ENCODE measurements around the gene WHAMM. TPM values are rescaled to one million over a fixed set of nuclear protein-coding genes. Genes with fewer than 3 reads are reported as not detected.

WHAMM gene
- total and polyA plus RNA-seq, 4 donors, result 2.0 to 11.8 (median 7.8) TPM

- Histone ChIP-seq H3K4me3 (ENCODE audit: low read length in 2 of 2) (no peak overlapping the region), H3K36me3 (ENCODE audit: control insufficient read depth in 1 of 2, insufficient read depth in 2 of 2, low read length in 1 of 2) (peaks cover 0 to 3% of the 10 kb centered on the region in 2 donors), H3K9me3 (ENCODE audit: control insufficient read depth, low read length) (peaks cover 1% of the 10 kb centered on the region), H3K27me3 (ENCODE audit: control insufficient read depth in 1 of 2, insufficient read depth in 2 of 2, low read length in 1 of 2) (no peaks in the 10 kb centered on the region), H3K27ac (ENCODE audit: low read depth in 1 of 2, low read length in 2 of 2) (no peak overlapping the region), H3K4me1 (ENCODE audit: control insufficient read depth in 1 of 2, insufficient read depth in 2 of 2, low read length in 2 of 2) (no peaks in the 10 kb centered on the region)
- ATAC-seq (ENCODE audit: low FRiP score), result no peak
- intact Hi-C loops (cut with DNase I), result no loop called here
- WGBS, 2 donors, result 97% methylated on average over 4 of the region's 4 CpGs
- no peak for DNase-seq
These were observed 30.7 kb downstream of the WHAMM start for GRCh38 chr15:82840166-82840565.

GRCh38 chr15:82843566-82843965 lies 34.1 kb downstream of the WHAMM start:
- intact Hi-C loops (cut with DNase I), result no loop called here
- H3K36me3 ChIP-seq (ENCODE audit: control insufficient read depth in 1 of 2, insufficient read depth in 2 of 2, low read length in 1 of 2), result no peaks in the 10 kb centered on the region
- H3K4me3 ChIP-seq (ENCODE audit: low read length in 2 of 2), result no peak overlapping the region
- no peaks in the 10 kb centered on the region for H3K4me1 ChIP-seq (ENCODE audit: control insufficient read depth in 1 of 2, insufficient read depth in 2 of 2, low read length in 2 of 2)
- DNase-seq (no peak), ATAC-seq (ENCODE audit: low FRiP score) (no peak)
- no peak overlapping the region for H3K27ac ChIP-seq (ENCODE audit: low read depth in 1 of 2, low read length in 2 of 2)
- 90 to 91% methylated on average over 3 of the region's 3 CpGs for WGBS, 2 donors
- H3K9me3 ChIP-seq (ENCODE audit: control insufficient read depth, low read length), result no peaks in the 10 kb centered on the region
- H3K27me3 ChIP-seq (ENCODE audit: control insufficient read depth in 1 of 2, insufficient read depth in 2 of 2, low read length in 1 of 2), result no peaks in the 10 kb centered on the region

- H3K27ac ChIP-seq (ENCODE audit: low read depth in 1 of 2, low read length in 2 of 2), result no peak overlapping the region
- ATAC-seq (ENCODE audit: low FRiP score) (no peak), DNase-seq (no peak)
- no peaks in the 10 kb centered on the region for H3K27me3 ChIP-seq (ENCODE audit: control insufficient read depth in 1 of 2, insufficient read depth in 2 of 2, low read length in 1 of 2)
- no peaks in the 10 kb centered on the region for H3K36me3 ChIP-seq (ENCODE audit: control insufficient read depth in 1 of 2, insufficient read depth in 2 of 2, low read length in 1 of 2)
- H3K4me3 ChIP-seq (ENCODE audit: low read length in 2 of 2), result no peak overlapping the region
- H3K4me1 ChIP-seq (ENCODE audit: control insufficient read depth in 1 of 2, insufficient read depth in 2 of 2, low read length in 2 of 2), result no peaks in the 10 kb centered on the region
- intact Hi-C loops (cut with DNase I), result no loop called here
- WGBS, 2 donors, result 65 to 76% methylated on average over 7 of the region's 7 CpGs
- no peaks in the 10 kb centered on the region for H3K9me3 ChIP-seq (ENCODE audit: control insufficient read depth, low read length)
These were observed 36.3 kb downstream of the WHAMM start for GRCh38 chr15:82845686-82846085.

GRCh38 chr15:82846621-82847020 lies 37.2 kb downstream of the WHAMM start:
- no peak overlapping the region for H3K27ac ChIP-seq (ENCODE audit: low read depth in 1 of 2, low read length in 2 of 2)
- no peaks in the 10 kb centered on the region for H3K4me1 ChIP-seq (ENCODE audit: control insufficient read depth in 1 of 2, insufficient read depth in 2 of 2, low read length in 2 of 2)
- WGBS, 2 donors, result 82 to 88% methylated on average over 4 of the region's 4 CpGs
- no peaks in the 10 kb centered on the region for H3K36me3 ChIP-seq (ENCODE audit: control insufficient read depth in 1 of 2, insufficient read depth in 2 of 2, low read length in 1 of 2)
- no peak for ATAC-seq (ENCODE audit: low FRiP score)
- DNase-seq, result no peak
- no peaks in the 10 kb centered on the region for H3K9me3 ChIP-seq (ENCODE audit: control insufficient read depth, low read length)
- no peak overlapping the region for H3K4me3 ChIP-seq (ENCODE audit: low read length in 2 of 2)
- intact Hi-C loops (cut with DNase I), result no loop called here
- H3K27me3 ChIP-seq (ENCODE audit: control insufficient read depth in 1 of 2, insufficient read depth in 2 of 2, low read length in 1 of 2), result no peaks in the 10 kb centered on the region

- H3K9me3 ChIP-seq (ENCODE audit: control insufficient read depth, low read length), result no peaks in the 10 kb centered on the region
- H3K27ac ChIP-seq (ENCODE audit: low read depth in 1 of 2, low read length in 2 of 2), result no peak overlapping the region
- DNase-seq (no peak), ATAC-seq (ENCODE audit: low FRiP score) (no peak)
- 65% methylated on average over 8 of the region's 8 CpGs for WGBS, 2 donors
- intact Hi-C loops (cut with DNase I), result no loop called here
- no peaks in the 10 kb centered on the region for H3K4me1 ChIP-seq (ENCODE audit: control insufficient read depth in 1 of 2, insufficient read depth in 2 of 2, low read length in 2 of 2)
- no peak overlapping the region for H3K4me3 ChIP-seq (ENCODE audit: low read length in 2 of 2)
- no peaks in the 10 kb centered on the region for H3K36me3 ChIP-seq (ENCODE audit: control insufficient read depth in 1 of 2, insufficient read depth in 2 of 2, low read length in 1 of 2)
- no peaks in the 10 kb centered on the region for H3K27me3 ChIP-seq (ENCODE audit: control insufficient read depth in 1 of 2, insufficient read depth in 2 of 2, low read length in 1 of 2)
These were observed 38.3 kb downstream of the WHAMM start for GRCh38 chr15:82847703-82848102.

- Histone ChIP-seq H3K27ac (ENCODE audit: low read depth in 1 of 2, low read length in 2 of 2) (no peak overlapping the region), H3K36me3 (ENCODE audit: control insufficient read depth in 1 of 2, insufficient read depth in 2 of 2, low read length in 1 of 2) (no peaks in the 10 kb centered on the region), H3K4me3 (ENCODE audit: low read length in 2 of 2) (no peak overlapping the region), H3K9me3 (ENCODE audit: control insufficient read depth, low read length) (no peaks in the 10 kb centered on the region), H3K27me3 (ENCODE audit: control insufficient read depth in 1 of 2, insufficient read depth in 2 of 2, low read length in 1 of 2) (no peaks in the 10 kb centered on the region), H3K4me1 (ENCODE audit: control insufficient read depth in 1 of 2, insufficient read depth in 2 of 2, low read length in 2 of 2) (no peaks in the 10 kb centered on the region)
- 73 to 74% methylated on average over 9 of the region's 9 CpGs for WGBS, 2 donors
- intact Hi-C loops (cut with DNase I), result no loop called here
- DNase-seq (no peak), ATAC-seq (ENCODE audit: low FRiP score) (no peak)
These were observed 39.0 kb downstream of the WHAMM start for GRCh38 chr15:82848241-82848993.

- H3K4me3 ChIP-seq (ENCODE audit: low read length in 2 of 2), result no peak overlapping the region
- intact Hi-C loops (cut with DNase I), result loop anchor here in 1 of 2 donors (5.0 kb wide), 1 partner anchor 152 kb away; no protein-coding TSS in a partner anchor
- no peaks in the 10 kb centered on the region for H3K36me3 ChIP-seq (ENCODE audit: control insufficient read depth in 1 of 2, insufficient read depth in 2 of 2, low read length in 1 of 2)
- no peaks in the 10 kb centered on the region for H3K4me1 ChIP-seq (ENCODE audit: control insufficient read depth in 1 of 2, insufficient read depth in 2 of 2, low read length in 2 of 2)
- ATAC-seq (ENCODE audit: low FRiP score), result peak; percentile 78
- no peaks in the 10 kb centered on the region for H3K27me3 ChIP-seq (ENCODE audit: control insufficient read depth in 1 of 2, insufficient read depth in 2 of 2, low read length in 1 of 2)
- no peak overlapping the region for H3K27ac ChIP-seq (ENCODE audit: low read depth in 1 of 2, low read length in 2 of 2)
- WGBS, 2 donors, result 19 to 22% methylated on average over 23 of the region's 23 CpGs
- DNase-seq, result peak in 1 of 2 donors; percentile 79
- H3K9me3 ChIP-seq (ENCODE audit: control insufficient read depth, low read length), result no peaks in the 10 kb centered on the region
These were observed 40.4 kb downstream of the WHAMM start for GRCh38 chr15:82849556-82850512.

GRCh38 chr15:82850731-82851130 lies 41.3 kb downstream of the WHAMM start:
- no peak for DNase-seq

More at GRCh38 chr15:82850731-82851130, 41.3 kb downstream of the WHAMM start:
- intact Hi-C loops (cut with DNase I), result loop anchor here in 1 of 2 donors (5.0 kb wide), 1 partner anchor 152 kb away; no protein-coding TSS in a partner anchor
- Histone ChIP-seq H3K36me3 (ENCODE audit: control insufficient read depth in 1 of 2, insufficient read depth in 2 of 2, low read length in 1 of 2) (no peaks in the 10 kb centered on the region), H3K9me3 (ENCODE audit: control insufficient read depth, low read length) (no peaks in the 10 kb centered on the region), H3K4me1 (ENCODE audit: control insufficient read depth in 1 of 2, insufficient read depth in 2 of 2, low read length in 2 of 2) (no peaks in the 10 kb centered on the region), H3K4me3 (ENCODE audit: low read length in 2 of 2) (no peak overlapping the region), H3K27me3 (ENCODE audit: control insufficient read depth in 1 of 2, insufficient read depth in 2 of 2, low read length in 1 of 2) (no peaks in the 10 kb centered on the region), H3K27ac (ENCODE audit: low read depth in 1 of 2, low read length in 2 of 2) (no peak overlapping the region)
- 74 to 77% methylated on average over 7 of the region's 7 CpGs for WGBS, 2 donors
- ATAC-seq (ENCODE audit: low FRiP score), result no peak

Data from aorta (tissue), 5 donors.